Endothelial cell of umbilical vein (primary cell): ENCODE results near the gene G3BP1. TPM values are rescaled to one million over a fixed set of nuclear protein-coding genes. Genes with fewer than 3 reads are reported as not detected.

Source experiments
- BruUV-seq: library from RNA; stranded (reverse); fragments of 400-500 nt; replicated peaks from 2 replicates; lab custom pipeline; 2021; lab: Mats Ljungman, UMichigan
- CTCF ChIA-PET: fragments of 300-600, 350-600 bp; sonication (Branson Sonifier 250); formaldehyde crosslinking; loops from one replicate; lab custom pipeline; 2021; ENCODE audit warnings: antibody characterized with exemption, inconsistent platforms; lab: Charles Lee
- POLR2A ChIA-PET: fragments of 300-600, 350-600 bp; sonication (Branson Sonifier 250); formaldehyde crosslinking; loops from one replicate; lab custom pipeline; 2021; ENCODE audit warnings: antibody characterized with exemption, inconsistent platforms; lab: Charles Lee
- DNase-seq: peaks from one replicate; pipeline ENCODE4 v3.0.0-alpha.2; 2011; ENCODE audit warnings: low read depth, low spot score
- FAIRE-seq: peaks from 2 replicates; lab custom pipeline; 2011; peaks lifted over from hg19 to GRCh38; lab: Jason Lieb, UNC
- H2AFZ ChIP-seq: 2 replicates; pipeline ENCODE4 v1.6.0; 2012; ENCODE audit warnings: low read depth, low read length, control low read depth, inconsistent platforms
- H3K27ac ChIP-seq: 2 replicates; pipeline ENCODE4 v1.5.1; 2011; ENCODE audit warnings: low read depth, mild to moderate bottlenecking, control low read depth, low read length, moderate library complexity; ENCODE audit not compliant: insufficient read depth
- H3K27me3 ChIP-seq, 2 experiments: 2 replicates each; pipeline versions ENCODE4 v1.6.0 to v1.6.1; 2011; ENCODE audit warnings: low read length in 2 of 2, mixed read lengths in 1 of 2; ENCODE audit not compliant: control insufficient read depth in 2 of 2, insufficient read depth in 2 of 2
- H3K36me3 ChIP-seq, 2 experiments: 2 replicates in 1 of 2; 3 replicates in 1 of 2; pipeline ENCODE4 v1.5.1; 2011; ENCODE audit warnings: low read length in 2 of 2, mild to moderate bottlenecking in 1 of 2, moderate library complexity in 1 of 2; ENCODE audit not compliant: control insufficient read depth in 2 of 2, insufficient read depth in 2 of 2; ENCODE audit errors: extremely low read depth in 1 of 2
- H3K4me1 ChIP-seq: 3 replicates; pipeline ENCODE4 v1.5.1; 2011; ENCODE audit warnings: mild to moderate bottlenecking, low read length; ENCODE audit not compliant: control insufficient read depth, insufficient read depth; ENCODE audit errors: extremely low read depth
- H3K4me2 ChIP-seq: 2 replicates; pipeline ENCODE4 v1.6.1; 2011; ENCODE audit warnings: low read length, control low read depth, mixed read lengths; ENCODE audit not compliant: insufficient read depth
- H3K4me3 ChIP-seq, 3 experiments: fragments of 200-600 bp in 1 of 3; sonication (generic), shearing (Covaris generic) in 1 of 3; replicated peaks in 1 of 3; 2 replicates each; pipeline ENCODE4 v1.5.1; 2011 to 2016; ENCODE audit warnings: control low read depth in 3 of 3, low read length in 3 of 3, mild to moderate bottlenecking in 2 of 3, inconsistent platforms in 1 of 3, low read depth in 1 of 3, moderate library complexity in 1 of 3; ENCODE audit not compliant: insufficient read depth in 1 of 3
- H3K79me2 ChIP-seq: 2 replicates; pipeline ENCODE4 v1.6.0; 2012; ENCODE audit warnings: low read length, inconsistent platforms; ENCODE audit not compliant: control insufficient read depth, insufficient read depth
- H3K9ac ChIP-seq: replicated peaks from 2 replicates; pipeline ENCODE3; 2011; ENCODE audit warnings: low read length, control low read depth; ENCODE audit not compliant: insufficient read depth; ENCODE audit errors: extremely low read depth
- H3K9me1 ChIP-seq: replicated peaks from 3 replicates; pipeline ENCODE4 v1.6.0; 2011; ENCODE audit warnings: mild to moderate bottlenecking, low read length; ENCODE audit not compliant: control insufficient read depth, insufficient read depth; ENCODE audit errors: extremely low read depth
- H3K9me3 ChIP-seq: replicated peaks from 2 replicates; pipeline ENCODE4 v1.5.1; 2012; ENCODE audit warnings: low read length, inconsistent platforms; ENCODE audit not compliant: control insufficient read depth, insufficient read depth
- H4K20me1 ChIP-seq: replicated peaks from 2 replicates; pipeline ENCODE3; 2011; ENCODE audit warnings: mild to moderate bottlenecking, low read length; ENCODE audit not compliant: control insufficient read depth, insufficient read depth; ENCODE audit errors: extremely low read depth
- EZH2 ChIP-seq: IDR thresholded peaks from 2 replicates; pipeline ENCODE4 v1.6.1; 2012; ENCODE audit warnings: borderline replicate concordance, low read depth, mild to moderate bottlenecking, moderate library complexity, low read length, inconsistent platforms; ENCODE audit not compliant: severe bottlenecking
- FOS ChIP-seq: IDR thresholded peaks from 2 replicates; pipeline ENCODE4 v1.6.1; 2011; ENCODE audit warnings: mild to moderate bottlenecking, low read length, moderate library complexity, borderline replicate concordance; ENCODE audit not compliant: insufficient read depth
- GATA2 ChIP-seq: IDR thresholded peaks from 2 replicates; pipeline ENCODE4 v1.7.0; 2011; ENCODE audit warnings: low read depth, mild to moderate bottlenecking, moderate library complexity, mixed read lengths, low read length; ENCODE audit not compliant: insufficient read length, insufficient read depth
- JUN ChIP-seq: IDR thresholded peaks from 2 replicates; pipeline ENCODE4 v1.6.1; 2011; ENCODE audit warnings: borderline replicate concordance, low read depth; ENCODE audit not compliant: insufficient read length, insufficient read depth
- MYC ChIP-seq: IDR thresholded peaks from one replicate; pipeline ENCODE4 v1.6.1; 2011; ENCODE audit warnings: mild to moderate bottlenecking, low read depth, low read length
- POLR2A ChIP-seq: IDR thresholded peaks from 2 replicates; pipeline ENCODE4 v1.6.1; 2012; ENCODE audit warnings: low read depth, mild to moderate bottlenecking, control low read depth, low read length
- POLR2AphosphoS5 ChIP-seq: IDR thresholded peaks from 2 replicates; pipeline ENCODE4 v1.6.1; 2012; ENCODE audit warnings: low read depth, mild to moderate bottlenecking, control low read depth, low read length, moderate library complexity; ENCODE audit not compliant: insufficient read depth
- dilution Hi-C: fragments of 300-500 bp; cut with MboI; formaldehyde crosslinking; loops from one replicate; pipeline ENCODE4 v1.15.0; 2019; ENCODE audit warnings: low sequenced_read_pairs; ENCODE audit not compliant: extremely low pct_ligation_motif_present
- intact Hi-C: fragments of 100-400 bp; cut with micrococcal nuclease; formaldehyde crosslinking; loops from one replicate; pipeline ENCODE4 v1.10.0; 2022
- polyA plus RNA-seq, 4 experiments: library from polyadenylated mRNA; depleted of rRNA in 3 of 4; stranded (reverse) in 3 of 4; unstranded in 1 of 4; fragments of >200 nt; gene quantifications; 2 replicates each; pipeline versions ENCODE4 v1.2.1 to v1.2.3, GENCODE V29; 2011 to 2012; ENCODE audit warnings: missing spikeins in 1 of 4
- total RNA-seq: library from RNA; stranded (reverse); gene quantifications from 2 replicates; pipeline ENCODE4 v1.2.3, GENCODE V29; 2021
- TF ChIP-seq, protein P1 (sequence below): IDR thresholded peaks from 2 replicates; pipeline ENCODE4 v1.6.1; 2011; ENCODE audit not compliant: insufficient read depth, insufficient read length
- TF ChIP-seq, protein P2 (sequence below), 2 donors: IDR thresholded peaks; 1 replicate in 1 of 2; 2 replicates in 1 of 2; pipeline ENCODE4 v1.5.1; 2011; ENCODE audit warnings: low read length in 2 of 2, mild to moderate bottlenecking in 2 of 2, moderate library complexity in 2 of 2, control low read depth in 1 of 2, inconsistent platforms in 1 of 2, low read depth in 1 of 2; ENCODE audit not compliant: insufficient read depth in 1 of 2; ENCODE audit errors: extremely low read depth in 1 of 2

Gene G3BP1
- total and polyA plus RNA-seq, 2 donors (not counting 3 experiments of a cell fraction or from before 2014, with no cell fraction given) = 50.5 to 262 TPM

DNA sequence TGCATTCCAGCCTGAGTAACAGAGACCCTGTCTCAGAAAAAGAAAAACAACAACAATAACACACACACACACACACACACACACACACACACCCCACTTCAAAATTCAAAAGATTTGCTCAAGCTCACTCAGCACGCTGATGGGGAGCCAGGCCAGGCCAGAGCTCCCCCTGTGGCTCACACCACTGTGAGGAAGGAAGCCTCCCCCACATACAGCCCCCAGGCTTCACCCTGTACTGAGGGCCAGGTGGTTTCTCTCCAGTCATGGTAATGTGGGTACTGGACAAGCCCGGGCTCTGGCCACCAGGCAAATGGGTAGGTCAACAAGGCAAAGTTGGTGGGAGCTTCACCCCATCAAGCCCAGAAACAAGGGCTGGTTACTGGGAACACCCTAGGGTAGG lies 32.4 kb upstream of the G3BP1 start:
- TF ChIP-seq FOS (no peak), POLR2A (no peak), MYC (no peak), EZH2 (no peak), JUN (no peak), GATA2 (no peak), POLR2AphosphoS5 (no peak)
- TF ChIP-seq, protein P1, sequence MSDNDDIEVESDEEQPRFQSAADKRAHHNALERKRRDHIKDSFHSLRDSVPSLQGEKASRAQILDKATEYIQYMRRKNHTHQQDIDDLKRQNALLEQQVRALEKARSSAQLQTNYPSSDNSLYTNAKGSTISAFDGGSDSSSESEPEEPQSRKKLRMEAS = no peak
- TF ChIP-seq, protein P2, sequence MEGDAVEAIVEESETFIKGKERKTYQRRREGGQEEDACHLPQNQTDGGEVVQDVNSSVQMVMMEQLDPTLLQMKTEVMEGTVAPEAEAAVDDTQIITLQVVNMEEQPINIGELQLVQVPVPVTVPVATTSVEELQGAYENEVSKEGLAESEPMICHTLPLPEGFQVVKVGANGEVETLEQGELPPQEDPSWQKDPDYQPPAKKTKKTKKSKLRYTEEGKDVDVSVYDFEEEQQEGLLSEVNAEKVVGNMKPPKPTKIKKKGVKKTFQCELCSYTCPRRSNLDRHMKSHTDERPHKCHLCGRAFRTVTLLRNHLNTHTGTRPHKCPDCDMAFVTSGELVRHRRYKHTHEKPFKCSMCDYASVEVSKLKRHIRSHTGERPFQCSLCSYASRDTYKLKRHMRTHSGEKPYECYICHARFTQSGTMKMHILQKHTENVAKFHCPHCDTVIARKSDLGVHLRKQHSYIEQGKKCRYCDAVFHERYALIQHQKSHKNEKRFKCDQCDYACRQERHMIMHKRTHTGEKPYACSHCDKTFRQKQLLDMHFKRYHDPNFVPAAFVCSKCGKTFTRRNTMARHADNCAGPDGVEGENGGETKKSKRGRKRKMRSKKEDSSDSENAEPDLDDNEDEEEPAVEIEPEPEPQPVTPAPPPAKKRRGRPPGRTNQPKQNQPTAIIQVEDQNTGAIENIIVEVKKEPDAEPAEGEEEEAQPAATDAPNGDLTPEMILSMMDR (IDR thresholded peaks at IDR 0.05; ENCODE audit: extremely low read depth in 1 of 2, insufficient read depth in 1 of 2, low read depth in 1 of 2, low read length in 2 of 2) = no peak
- Histone ChIP-seq H3K27ac (peak overlapping the region; percentile 1), H3K27me3 (no peaks in the 10 kb centered on the region), H3K36me3 (no peaks in the 10 kb centered on the region), H3K4me2 (no peak overlapping the region), H3K4me1 (peaks cover 28% of the 10 kb centered on the region), H3K9ac (no peak overlapping the region), H4K20me1 (no peaks in the 10 kb centered on the region), H3K9me3 (no peaks in the 10 kb centered on the region), H3K79me2 (no peaks in the 10 kb centered on the region), H2AFZ (no peak overlapping the region), H3K9me1 (no peaks in the 10 kb centered on the region), H3K4me3 (no peak overlapping the region)
- no TSS peak for BruUV-seq
- ChIA-PET CTCF (interaction anchor here (0.8 to 10.7 kb wide), 14 partner anchors 10 to 294 kb away, joined by 3 to 323 read pairs (median 16); partner anchors contain the start of genes SLC36A1 and SPARC), POLR2A (interaction anchor here (0.7 to 3.6 kb wide), 4 partner anchors 53 to 80 kb away, joined by 4 to 16 read pairs (median 10); partner anchors contain the start of gene SPARC)
- DNase-seq (no peak), FAIRE-seq (no peak)
- dilution Hi-C loops = no loop called here
- intact Hi-C loops = no loop called here
